ENCODE results near the gene CLNK. TPM values are rescaled to one million over a fixed set of nuclear protein-coding genes. Genes with fewer than 3 reads are reported as not detected.

Gene CLNK
- total and polyA plus RNA-seq, 2 of the 8 experiments (the other 6 are each of a cell fraction or from before 2014, with no cell fraction given) = not detected

GRCh38 chr4:10612476-10612875 lies 72.1 kb downstream of the CLNK start (continued):
- TF ChIP-seq CHD7 (IDR thresholded peaks at IDR 0.05; ENCODE audit: insufficient replicate concordance, low read length) (no peak), EP300 (IDR thresholded peaks at IDR 0.05; ENCODE audit: borderline replicate concordance in 1 of 2, low read depth in 2 of 2, low read length in 2 of 2) (no peak)
